HepG2 (cell line): Measurements from ENCODE around the gene LTC4S. TPM values are rescaled to one million over a fixed set of nuclear protein-coding genes. Genes with fewer than 3 reads are reported as not detected.

ENCODE experiments used
- ARID3A ChIP-seq: IDR thresholded peaks from 2 replicates; pipeline ENCODE4 v1.6.1; 2012; ENCODE audit warnings: low read depth, low read length, improper control_type of control experiment
- ELF1 ChIP-seq: sonication (generic); formaldehyde crosslinking; IDR thresholded peaks from 2 replicates; pipeline ENCODE4 v1.4.0; 2020; ENCODE audit warnings: missing genetic modification reagents
- FOXK1 ChIP-seq: sonication (generic); formaldehyde crosslinking; IDR thresholded peaks from 2 replicates; pipeline ENCODE4 v1.4.0; 2020; ENCODE audit warnings: low read depth, missing genetic modification reagents, borderline replicate concordance
- GZF1 ChIP-seq: sonication (generic); formaldehyde crosslinking; IDR thresholded peaks from 2 replicates; pipeline ENCODE4 v1.5.1; 2020; ENCODE audit warnings: mild to moderate bottlenecking, missing genetic modification reagents
- HIVEP1 ChIP-seq: sonication (generic); formaldehyde crosslinking; IDR thresholded peaks from 2 replicates; pipeline ENCODE4 v1.4.0; 2020; ENCODE audit warnings: mild to moderate bottlenecking, missing genetic modification reagents
- HNRNPH1 ChIP-seq: fragments of 200-400 bp; formaldehyde crosslinking; optimal IDR thresholded peaks from 2 replicates; pipeline ENCODE3; 2017; ENCODE audit warnings: mild to moderate bottlenecking, low read depth, low read length
- KDM1A ChIP-seq: IDR thresholded peaks from 2 replicates; pipeline ENCODE4 v1.6.1; 2016; ENCODE audit warnings: missing compliant biosample characterization
- MXD3 ChIP-seq: IDR thresholded peaks from 2 replicates; pipeline ENCODE4 v1.6.1; 2016; ENCODE audit warnings: mild to moderate bottlenecking, missing biosample characterization, missing genetic modification reagents
- PRDM15 ChIP-seq: sonication (generic); formaldehyde crosslinking; IDR thresholded peaks from 2 replicates; pipeline ENCODE4 v1.4.0; 2020; ENCODE audit warnings: missing genetic modification reagents
- PRDM4 ChIP-seq: sonication (generic); formaldehyde crosslinking; IDR thresholded peaks from 2 replicates; pipeline ENCODE4 v1.9.0; 2021; ENCODE audit warnings: missing genetic modification reagents, borderline replicate concordance
- RFX1 ChIP-seq: fragments of 450-650 bp; IDR thresholded peaks from 2 replicates; pipeline ENCODE4 v1.6.1; 2017
- TARDBP ChIP-seq: sonication (generic); formaldehyde crosslinking; IDR thresholded peaks from 2 replicates; pipeline ENCODE4 v1.8.0; 2022; ENCODE audit warnings: mild to moderate bottlenecking, missing genetic modification reagents
- ZBTB34 ChIP-seq: sonication (generic); formaldehyde crosslinking; IDR thresholded peaks from 2 replicates; pipeline ENCODE4 v1.8.0; 2022; ENCODE audit warnings: mild to moderate bottlenecking, missing genetic modification reagents
- ZFX ChIP-seq: sonication (generic); formaldehyde crosslinking; IDR thresholded peaks from 2 replicates; pipeline ENCODE4 v1.4.0; 2020; ENCODE audit warnings: mild to moderate bottlenecking, low read depth, missing genetic modification reagents, moderate library complexity
- ZNF430 ChIP-seq: sonication (generic); formaldehyde crosslinking; IDR thresholded peaks from 2 replicates; pipeline ENCODE4 v1.9.0; 2021; ENCODE audit warnings: mild to moderate bottlenecking, missing genetic modification reagents
- ZNF567 ChIP-seq: sonication (generic); formaldehyde crosslinking; IDR thresholded peaks from 2 replicates; pipeline ENCODE4 v1.8.1; 2023; ENCODE audit warnings: mild to moderate bottlenecking, missing genetic modification reagents, borderline replicate concordance
- ZNF589 ChIP-seq: sonication (generic); formaldehyde crosslinking; conservative IDR thresholded peaks from 2 replicates; pipeline ENCODE4 v1.8.0; 2022; ENCODE audit warnings: mild to moderate bottlenecking, moderate library complexity, missing genetic modification reagents
- ZNF619 ChIP-seq: sonication (generic); formaldehyde crosslinking; IDR thresholded peaks from 2 replicates; pipeline ENCODE4 v1.4.0; 2020; ENCODE audit warnings: mild to moderate bottlenecking, missing genetic modification reagents
- ZNF713 ChIP-seq: sonication (generic); formaldehyde crosslinking; IDR thresholded peaks from 2 replicates; pipeline ENCODE4 v1.4.0; 2020; ENCODE audit warnings: mild to moderate bottlenecking, missing genetic modification reagents
- ZNF772 ChIP-seq: sonication (generic); formaldehyde crosslinking; IDR thresholded peaks from 2 replicates; pipeline ENCODE4 v1.5.0; 2020; ENCODE audit warnings: mild to moderate bottlenecking, missing genetic modification reagents
- ZNF879 ChIP-seq: sonication (generic); formaldehyde crosslinking; IDR thresholded peaks from 2 replicates; pipeline ENCODE4 v1.8.1; 2023; ENCODE audit warnings: missing genetic modification reagents
- polyA plus RNA-seq, 8 experiments: library from polyadenylated mRNA; depleted of rRNA in 3 of 8; stranded (reverse) in 7 of 8; unstranded in 1 of 8; fragments of >200 nt; fragmentation: Illumina TruSeq in 4 of 8; extraction: Trizol in 4 of 8; gene quantifications; 2 replicates each; pipeline versions ENCODE4 v1.2.1 to v1.2.3, GENCODE V29; 2011 to 2016; ENCODE audit warnings: low read depth in 4 of 8, missing spikeins in 1 of 8, mixed read lengths in 1 of 8; ENCODE audit not compliant: insufficient read depth in 1 of 8
- total RNA-seq, 5 experiments: library from RNA; depleted of rRNA; stranded (reverse); fragments of >200 nt; fragmentation: Illumina TruSeq; extraction: Trizol; gene quantifications; 2 replicates each; pipeline ENCODE4 v1.2.3, GENCODE V29; 2016; ENCODE audit warnings: low read depth in 1 of 5

LTC4S gene
- total and polyA plus RNA-seq, 2 of the 13 experiments (the other 11 are each of a cell fraction or from before 2014, with no cell fraction given): 0.35 TPM; not detected in 1

GRCh38 chr5:179805529-179806249, 11.9 kb downstream of the LTC4S start (continued):
- no peak for TF ChIP-seq PRDM15
- TF ChIP-seq FOXK1: no peak
- no peak for TF ChIP-seq RFX1
- TF ChIP-seq ZNF879 (CRISPR knock-in tag): no peak
- peak; percentile 68; the same call in 1 of the 2 replicates for TF ChIP-seq TARDBP (CRISPR knock-in tag)
- no peak for TF ChIP-seq PRDM4 (CRISPR knock-in tag)
- 0 out of 2 replicates have a peak, but pooled peaks have one; percentile 35 for TF ChIP-seq MXD3 (CRISPR knock-in tag)
- TF ChIP-seq ZNF430: 0 out of 2 replicates have a peak, but pooled peaks have one; percentile 40
- peak; percentile 56; the same call in 1 of the 2 replicates for TF ChIP-seq ZNF589 (CRISPR knock-in tag)
- TF ChIP-seq ZNF619 (CRISPR knock-in tag): no peak
- no peak for TF ChIP-seq ZNF713 (CRISPR knock-in tag)
- TF ChIP-seq ZNF772 (CRISPR knock-in tag): no peak
- 0 out of 2 replicates have a peak, but pooled peaks have one; percentile 42 for TF ChIP-seq HIVEP1
- TF ChIP-seq ZBTB34 (CRISPR knock-in tag): no peak
- TF ChIP-seq HNRNPH1: no peak
- no peak for TF ChIP-seq KDM1A (CRISPR knock-in tag)
- peak; percentile 31; the same call in 1 of the 2 replicates for TF ChIP-seq ZNF567 (CRISPR knock-in tag)
- TF ChIP-seq GZF1: peak; percentile 37; the same call in 1 of the 2 replicates
- no peak for TF ChIP-seq ELF1
- peak; percentile 87 for TF ChIP-seq ZFX (CRISPR knock-in tag)
- no peak for TF ChIP-seq ARID3A
